H9 (cell line): ENCODE data around the gene THAP11. TPM values are rescaled to one million over a fixed set of nuclear protein-coding genes. Genes with fewer than 3 reads are reported as not detected.

ENCODE experiments used
- DNase-seq: peaks from one replicate; pipeline ENCODE4 v3.0.0-alpha.2; 2017
- H2AFZ ChIP-seq: one replicate; pipeline ENCODE4 v1.6.1; 2013; ENCODE audit warnings: mild to moderate bottlenecking, low read length, control low read depth, moderate library complexity
- H2AK5ac ChIP-seq: 2 replicates; pipeline ENCODE4 v1.6.1; 2013; ENCODE audit warnings: low read length, control low read depth, mixed read lengths; ENCODE audit not compliant: insufficient read length
- H2BK120ac ChIP-seq: one replicate; pipeline ENCODE4 v1.6.1; 2013; ENCODE audit warnings: low read depth, mild to moderate bottlenecking, low read length, control low read depth, inconsistent platforms; ENCODE audit not compliant: poor library complexity, severe bottlenecking
- H2BK12ac ChIP-seq: 2 replicates; pipeline ENCODE4 v1.6.1; 2013; ENCODE audit warnings: low read length, control low read depth, mixed read lengths, low read depth; ENCODE audit not compliant: insufficient read length
- H2BK15ac ChIP-seq: 2 replicates; pipeline ENCODE4 v1.6.1; 2013; ENCODE audit warnings: low read depth, low read length, control low read depth
- H2BK20ac ChIP-seq: one replicate; pipeline ENCODE4 v1.6.1; 2013; ENCODE audit warnings: low read depth, mild to moderate bottlenecking, low read length, control low read depth, inconsistent platforms; ENCODE audit not compliant: poor library complexity, severe bottlenecking
- H2BK5ac ChIP-seq: 2 replicates; pipeline ENCODE4 v1.6.1; 2013; ENCODE audit warnings: low read length, control low read depth, mixed read lengths; ENCODE audit not compliant: insufficient read length
- H3K14ac ChIP-seq: 2 replicates; pipeline ENCODE4 v1.6.1; 2013; ENCODE audit warnings: low read length, control low read depth; ENCODE audit not compliant: insufficient read depth
- H3K18ac ChIP-seq: 2 replicates; pipeline ENCODE4 v1.6.1; 2013; ENCODE audit warnings: low read depth, mild to moderate bottlenecking, mixed read lengths, low read length, control low read depth; ENCODE audit not compliant: insufficient read length
- H3K23ac ChIP-seq: 2 replicates; pipeline ENCODE4 v1.6.1; 2013; ENCODE audit warnings: low read length, control low read depth, mixed read lengths, low read depth; ENCODE audit not compliant: insufficient read length
- H3K23me2 ChIP-seq: 2 replicates; pipeline ENCODE4 v1.6.1; 2013; ENCODE audit warnings: low read depth, mild to moderate bottlenecking, mixed read lengths, low read length, control low read depth; ENCODE audit not compliant: insufficient read length, poor library complexity, severe bottlenecking
- H3K27ac ChIP-seq: 2 replicates; pipeline ENCODE4 v1.5.1; 2013; ENCODE audit warnings: low read length, control low read depth, mixed read lengths, low read depth; ENCODE audit not compliant: insufficient read length
- H3K27me3 ChIP-seq: 2 replicates; pipeline ENCODE4 v1.6.1; 2013; ENCODE audit warnings: low read length, control low read depth, inconsistent platforms; ENCODE audit not compliant: insufficient read depth
- H3K4ac ChIP-seq: 2 replicates; pipeline ENCODE4 v1.6.1; 2013; ENCODE audit warnings: low read depth, mild to moderate bottlenecking, control low read depth, inconsistent platforms, low read length, moderate library complexity
- H3K4me1 ChIP-seq: 2 replicates; pipeline ENCODE4 v1.6.1; 2013; ENCODE audit warnings: low read length, control low read depth, inconsistent platforms; ENCODE audit not compliant: insufficient read depth
- H3K4me2 ChIP-seq: 2 replicates; pipeline ENCODE4 v1.6.1; 2013; ENCODE audit warnings: low read length, control low read depth, mixed read lengths; ENCODE audit not compliant: insufficient read length, insufficient read depth
- H3K56ac ChIP-seq: 2 replicates; pipeline ENCODE4 v1.6.1; 2013; ENCODE audit warnings: low read depth, mild to moderate bottlenecking, mixed read lengths, low read length, control low read depth; ENCODE audit not compliant: insufficient read length
- H3K79me1 ChIP-seq: 2 replicates; pipeline ENCODE4 v1.6.1; 2013; ENCODE audit warnings: low read depth, mild to moderate bottlenecking, moderate library complexity, low read length, control low read depth, inconsistent platforms; ENCODE audit not compliant: insufficient read depth, poor library complexity, severe bottlenecking
- H3K79me2 ChIP-seq: 2 replicates; pipeline ENCODE4 v1.6.1; 2013; ENCODE audit warnings: low read length, control low read depth, inconsistent platforms; ENCODE audit not compliant: insufficient read depth
- H3K9ac ChIP-seq: 2 replicates; pipeline ENCODE4 v1.6.1; 2013; ENCODE audit warnings: low read length, control low read depth, mixed read lengths; ENCODE audit not compliant: insufficient read length; ENCODE audit errors: extremely low read depth
- H3K9me3 ChIP-seq: one replicate; pipeline ENCODE4 v1.6.1; 2013; ENCODE audit warnings: low read depth, low read length, inconsistent platforms; ENCODE audit not compliant: control insufficient read depth
- H3T11ph ChIP-seq: one replicate; pipeline ENCODE4 v1.6.1; 2013; ENCODE audit warnings: mild to moderate bottlenecking, low read length, control low read depth, inconsistent platforms
- H4K20me1 ChIP-seq: one replicate; pipeline ENCODE4 v1.6.1; 2013; ENCODE audit not compliant: control insufficient read depth, insufficient read length, insufficient read depth
- H4K5ac ChIP-seq: 2 replicates; pipeline ENCODE4 v1.6.1; 2013; ENCODE audit warnings: low read depth, mild to moderate bottlenecking, mixed read lengths, low read length, control low read depth; ENCODE audit not compliant: insufficient read length
- H4K8ac ChIP-seq: replicated peaks from 2 replicates; pipeline ENCODE4 v1.6.1; 2013; ENCODE audit warnings: low read length, control low read depth, mixed read lengths, low read depth; ENCODE audit not compliant: insufficient read length
- H4K91ac ChIP-seq: 2 replicates; pipeline ENCODE4 v1.6.1; 2013; ENCODE audit warnings: low read depth, mild to moderate bottlenecking, moderate library complexity, mixed read lengths, low read length, control low read depth; ENCODE audit not compliant: insufficient read length
- H3K27ac Mint-ChIP-seq, 3 experiments: 2 replicates in 2 of 3; 3 replicates in 1 of 3; pipeline ENCODE4 v1.8.0; 2020 to 2021; ENCODE audit warnings: mixed read lengths in 3 of 3, mild to moderate bottlenecking in 1 of 3, moderate library complexity in 1 of 3
- H3K27me3 Mint-ChIP-seq: 2 replicates; pipeline ENCODE4 v1.8.0; 2021; ENCODE audit warnings: low read depth, mild to moderate bottlenecking, moderate library complexity, mixed read lengths
- H3K36me3 Mint-ChIP-seq, 3 experiments: 2 replicates in 2 of 3; 3 replicates in 1 of 3; pipeline ENCODE4 v1.8.0; 2020 to 2021; ENCODE audit warnings: low read depth in 3 of 3, mixed read lengths in 3 of 3; ENCODE audit not compliant: insufficient read depth in 1 of 3
- H3K4me1 Mint-ChIP-seq, 2 experiments: 2 replicates each; pipeline ENCODE4 v1.8.0; 2020; ENCODE audit warnings: mixed read lengths in 2 of 2
- H3K4me3 Mint-ChIP-seq, 2 experiments: 2 replicates in 1 of 2; 3 replicates in 1 of 2; pipeline ENCODE4 v1.8.0; 2020 to 2021; ENCODE audit warnings: mild to moderate bottlenecking in 2 of 2, mixed read lengths in 2 of 2, moderate library complexity in 1 of 2
- H3K9me3 Mint-ChIP-seq, 2 experiments: 2 replicates in 1 of 2; 3 replicates in 1 of 2; pipeline ENCODE4 v1.8.0; 2020; ENCODE audit warnings: mild to moderate bottlenecking in 2 of 2, mixed read lengths in 2 of 2, moderate library complexity in 1 of 2
- CTCF ChIP-seq: fragments of 200-600 bp; sonication (generic); conservative IDR thresholded peaks from 3 replicates; pipeline ENCODE4 v1.8.0; 2021; ENCODE audit warnings: antibody characterized with exemption, mild to moderate bottlenecking
- WGBS: extraction: QIAGEN DNeasy Blood & Tissue Kit; methylation state at CpG from one replicate; pipeline ENCODE4 v1.1.7; 2013; ENCODE audit warnings: missing lambda C conversion rate, low lambda C conversion rate, mixed read lengths; ENCODE audit not compliant: insufficient read length; ENCODE audit errors: extremely low coverage; 5-methylcytosine and 5-hydroxymethylcytosine counted together
- total RNA-seq: library from RNA; stranded (reverse); gene quantifications from 2 replicates; pipeline ENCODE4 v1.2.1, GENCODE V29; 2021

THAP11 gene
- total RNA-seq, 1 experiment from 2014 or later: 48.9 TPM

- no peak overlapping the region for H3K9ac ChIP-seq
- H3K27ac ChIP-seq: no peak overlapping the region
- no peak overlapping the region for H4K8ac ChIP-seq
- peaks cover 7% of the 10 kb centered on the region for H3K23me2 ChIP-seq
- H2BK20ac ChIP-seq: no peak overlapping the region
- Mint-ChIP-seq H3K9me3 (no peaks in the 10 kb centered on the region), H3K36me3 (peaks cover 11 to 47% (median 35%) of the 10 kb centered on the region in 3 experiments; a peak in 6 of 7 replicates), H3K4me3 (peak overlapping the region; percentile 92 to 94), H3K4me1 (peaks cover 10 to 14% of the 10 kb centered on the region in 2 experiments), H3K27me3 (no peaks in the 10 kb centered on the region), H3K27ac (peak overlapping the region in 1 of 3 experiments; percentile 69; a peak in 2 of 7 replicates)
- H3K79me1 ChIP-seq: peaks cover 3% of the 10 kb centered on the region
- H3K4ac ChIP-seq: no peak overlapping the region
- H3T11ph ChIP-seq: no peak overlapping the region
- 0 out of 2 replicates have a peak, but pooled peaks cover 3% of the 10 kb centered on the region for H3K4me1 ChIP-seq
- no peak overlapping the region for H3K14ac ChIP-seq
- no peak overlapping the region for H4K91ac ChIP-seq
- no peak overlapping the region for H2AK5ac ChIP-seq
- no peak overlapping the region for H2BK12ac ChIP-seq
- H4K5ac ChIP-seq: no peak overlapping the region
- no peaks in the 10 kb centered on the region for H3K27me3 ChIP-seq
- no peak overlapping the region for H2BK5ac ChIP-seq
- no peak overlapping the region for H2AFZ ChIP-seq
- no peak for TF ChIP-seq CTCF
- no peaks in the 10 kb centered on the region for H3K9me3 ChIP-seq
- H3K79me2 ChIP-seq: peaks cover 2% of the 10 kb centered on the region; the same call in 1 of the 2 replicates
- no peak for DNase-seq
- no peak overlapping the region for H3K23ac ChIP-seq
- no peak overlapping the region for H2BK15ac ChIP-seq
- H3K56ac ChIP-seq: no peak overlapping the region
- H4K20me1 ChIP-seq: no peaks in the 10 kb centered on the region
- H2BK120ac ChIP-seq: no peak overlapping the region
- WGBS: no CpG with 5 or more reads among the region's 4 CpGs
- peak overlapping the region; percentile 75 for H3K4me2 ChIP-seq
- no peak overlapping the region for H3K18ac ChIP-seq
Measured at GRCh38 chr16:67804853-67805542, 37.1 kb upstream of the THAP11 start.
